ENCODE data around the gene MRO. TPM values are rescaled to one million over a fixed set of nuclear protein-coding genes. Genes with fewer than 3 reads are reported as not detected.
"Not testable (repeated sequence)": the region's sequence is repeated elsewhere in the genome, so short reads cannot be mapped to it uniquely, and the experiment has no call there.

The MRO gene
- polyA plus RNA-seq, 1 donor from 2014 or later: not detected

- Mint-ChIP-seq H3K36me3 (peaks cover 3% of the 10 kb centered on the region), H3K27ac (no peak overlapping the region), H3K27me3 (peaks cover 2% of the 10 kb centered on the region)
Measured at GRCh38 chr18:50848061-50848551, 28.3 kb upstream of the MRO start.

GRCh38 chr18:50847192-50847591 lies 27.4 kb upstream of the MRO start:
- no peaks in the 10 kb centered on the region for H3K9me3 Mint-ChIP-seq
- no peak overlapping the region for H3K4me3 Mint-ChIP-seq
- no peak overlapping the region for H3K27ac Mint-ChIP-seq
- H3K36me3 Mint-ChIP-seq: peaks cover 3% of the 10 kb centered on the region
- H3K4me1 Mint-ChIP-seq: peaks cover 0 to 2% (median 0%) of the 10 kb centered on the region in 3 donors
- H3K27me3 Mint-ChIP-seq: peaks cover 2% of the 10 kb centered on the region

More at GRCh38 chr18:50848061-50848551, 28.3 kb upstream of the MRO start:
- no peaks in the 10 kb centered on the region for H3K9me3 Mint-ChIP-seq
- peaks cover 0 to 2% (median 0%) of the 10 kb centered on the region in 3 donors for H3K4me1 Mint-ChIP-seq
- no peak overlapping the region for H3K4me3 Mint-ChIP-seq

DNA sequence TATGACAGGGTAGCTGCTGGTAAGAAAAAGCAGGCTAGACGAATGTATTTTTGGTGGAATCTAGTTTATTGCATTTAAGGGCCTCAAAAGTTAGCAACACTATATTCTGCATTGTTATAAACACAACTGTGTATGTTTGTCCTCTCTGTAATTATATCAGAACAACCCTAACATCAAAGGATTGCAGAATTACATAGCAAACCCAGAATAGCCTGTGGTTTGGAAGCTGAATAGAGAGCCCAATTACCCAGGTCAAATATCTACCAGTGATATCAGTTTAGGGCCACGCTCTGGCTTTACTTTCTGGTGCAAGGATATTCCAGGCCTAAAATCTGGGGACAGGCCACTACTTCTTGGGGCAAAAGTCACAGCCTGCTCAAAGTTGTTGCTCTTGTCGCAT lies 25.1 kb upstream of the MRO start:
- peaks cover 3% of the 10 kb centered on the region for H3K36me3 Mint-ChIP-seq
- H3K9me3 Mint-ChIP-seq: no peaks in the 10 kb centered on the region
- no peak overlapping the region for H3K27ac Mint-ChIP-seq
- H3K4me3 Mint-ChIP-seq: no peak overlapping the region
- peaks cover 0 to 2% (median 0%) of the 10 kb centered on the region in 3 donors for H3K4me1 Mint-ChIP-seq
- peaks cover 3% of the 10 kb centered on the region for H3K27me3 Mint-ChIP-seq

DNA sequence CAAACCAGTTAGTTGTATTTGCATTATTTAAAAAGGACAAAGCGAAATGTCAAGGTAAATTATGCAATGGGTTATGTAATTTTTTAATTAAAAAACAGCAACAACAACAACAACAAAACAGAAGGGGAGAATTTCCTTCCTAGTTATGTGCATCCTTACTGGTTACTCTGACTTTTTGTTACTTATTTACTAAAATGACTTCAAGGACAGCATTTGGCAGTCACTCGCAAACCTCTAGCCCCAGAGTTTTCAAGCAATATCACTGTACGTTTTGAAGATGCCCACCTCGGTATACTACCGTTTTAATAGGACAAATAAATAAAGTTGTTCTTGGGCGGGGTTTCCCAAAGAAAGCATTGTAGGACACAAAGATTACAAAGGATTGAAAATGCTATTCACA lies 24.7 kb upstream of the MRO start:
- Mint-ChIP-seq H3K9me3 (no peaks in the 10 kb centered on the region), H3K4me3 (no peak overlapping the region), H3K27ac (no peak overlapping the region), H3K4me1 (peaks cover 0 to 2% (median 0%) of the 10 kb centered on the region in 3 donors), H3K27me3 (peaks cover 3% of the 10 kb centered on the region), H3K36me3 (peaks cover 3% of the 10 kb centered on the region)

DNA sequence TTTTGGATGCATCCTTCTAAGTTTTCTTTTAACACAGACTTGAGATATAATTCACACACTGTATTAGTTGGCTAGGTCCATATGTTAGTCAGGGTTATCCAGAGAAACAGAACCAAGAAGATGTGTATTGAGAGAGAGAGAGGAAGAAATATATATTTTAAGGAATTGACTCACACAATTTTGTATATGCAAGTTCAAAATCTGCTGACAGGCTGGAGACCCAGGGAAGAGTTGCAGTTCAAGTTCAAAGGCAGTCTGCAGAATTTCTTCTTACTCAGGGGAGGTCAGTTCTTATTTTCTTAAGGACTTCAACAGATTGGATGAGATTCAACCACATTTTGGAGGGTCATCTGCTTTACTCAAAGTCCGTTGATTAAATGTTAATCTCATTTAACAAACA lies 23.0 kb upstream of the MRO start:
- no peaks in the 10 kb centered on the region for H3K9me3 Mint-ChIP-seq

GRCh38 chr18:50839996-50840395 lies 20.2 kb upstream of the MRO start:
- H3K9me3 Mint-ChIP-seq: no peaks in the 10 kb centered on the region
- H3K27ac Mint-ChIP-seq: no peak overlapping the region
- H3K4me3 Mint-ChIP-seq: no peak overlapping the region
- H3K4me1 Mint-ChIP-seq: peaks cover 7 to 17% (median 12%) of the 10 kb centered on the region in 3 donors
- H3K36me3 Mint-ChIP-seq: no peaks in the 10 kb centered on the region
- H3K27me3 Mint-ChIP-seq: peaks cover 1% of the 10 kb centered on the region

More for the DNA sequence above, 23.0 kb upstream of the MRO start:
- H3K4me3 Mint-ChIP-seq: no peak overlapping the region
- peaks cover 0 to 2% (median 0%) of the 10 kb centered on the region in 3 donors for H3K4me1 Mint-ChIP-seq
- peaks cover 3% of the 10 kb centered on the region for H3K36me3 Mint-ChIP-seq
- peaks cover 1% of the 10 kb centered on the region for H3K27me3 Mint-ChIP-seq
- no peak overlapping the region for H3K27ac Mint-ChIP-seq

DNA sequence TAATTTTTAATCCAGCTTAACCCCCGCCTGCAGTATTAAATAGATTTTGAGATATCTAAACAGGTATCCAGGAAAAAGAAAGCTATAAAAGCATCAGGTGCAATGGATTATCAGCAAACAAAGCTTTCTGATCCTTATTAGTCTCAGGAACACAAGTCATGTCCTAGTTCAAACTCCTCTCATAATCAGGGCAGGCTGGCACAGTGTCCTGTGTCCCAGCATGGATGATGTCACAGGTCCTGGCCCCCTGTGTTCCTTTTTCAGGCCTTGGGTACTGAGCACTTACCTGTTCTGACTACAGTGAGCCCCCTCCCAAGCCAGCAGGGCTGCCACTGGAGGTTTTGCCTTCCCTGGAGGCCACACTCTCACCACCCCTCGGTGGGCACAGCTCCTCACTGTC lies 19.5 kb upstream of the MRO start:
- peaks cover 7 to 17% (median 12%) of the 10 kb centered on the region in 3 donors for H3K4me1 Mint-ChIP-seq
- no peak overlapping the region for H3K27ac Mint-ChIP-seq
- H3K27me3 Mint-ChIP-seq: peaks cover 1% of the 10 kb centered on the region
- H3K36me3 Mint-ChIP-seq: no peaks in the 10 kb centered on the region
- H3K9me3 Mint-ChIP-seq: no peaks in the 10 kb centered on the region
- H3K4me3 Mint-ChIP-seq: no peak overlapping the region

DNA sequence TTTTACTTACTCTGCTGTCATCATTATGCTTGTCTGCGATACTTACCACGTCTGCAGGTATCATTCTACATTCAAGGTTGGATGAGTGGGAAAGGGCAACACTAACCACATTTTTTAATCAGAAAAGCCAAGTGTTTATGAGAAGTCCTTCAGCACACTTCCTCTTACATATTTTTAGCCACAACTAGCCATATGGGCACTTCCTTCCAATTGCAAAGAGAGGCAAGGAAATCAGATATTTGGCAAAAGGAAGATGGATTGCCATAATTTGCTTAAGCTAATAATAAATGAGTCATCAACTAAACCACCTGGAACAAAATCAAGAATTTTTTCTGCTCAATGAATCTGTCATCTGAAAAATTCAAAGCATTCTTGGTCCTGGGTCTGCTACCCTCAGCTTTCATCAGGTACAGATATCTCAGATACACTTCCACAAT lies 16.7 kb upstream of the MRO start:
- Mint-ChIP-seq H3K4me1 (peaks cover 17 to 25% (median 18%) of the 10 kb centered on the region in 3 donors), H3K36me3 (no peaks in the 10 kb centered on the region), H3K4me3 (peak overlapping the region in 2 of 4 donors; percentile 15 to 53), H3K27ac (no peak overlapping the region), H3K27me3 (peaks cover 1% of the 10 kb centered on the region), H3K9me3 (no peaks in the 10 kb centered on the region)

DNA sequence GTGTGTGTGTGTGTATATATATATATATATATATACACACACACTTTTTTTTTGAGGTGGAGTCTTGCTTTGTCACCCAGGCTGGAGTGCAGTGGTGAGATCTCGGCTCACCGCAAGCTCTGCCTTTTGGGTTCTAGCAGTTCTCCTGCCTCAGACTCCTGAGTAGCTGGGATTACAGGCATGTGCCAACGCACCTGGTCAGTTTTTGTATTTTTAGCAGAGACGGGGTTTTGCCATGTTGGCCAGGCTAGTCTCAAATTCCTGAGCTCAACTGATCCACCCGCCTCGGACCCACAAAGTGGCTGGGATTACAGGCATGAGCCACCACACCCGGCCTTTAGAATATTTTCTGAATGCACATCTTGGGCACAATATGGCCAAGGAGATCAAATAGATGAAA lies 13.7 kb upstream of the MRO start:
- not testable (repeated sequence) for H3K9me3 Mint-ChIP-seq, H3K4me3 Mint-ChIP-seq, H3K27me3 Mint-ChIP-seq, H3K36me3 Mint-ChIP-seq, H3K27ac Mint-ChIP-seq
- peaks cover 20 to 29% (median 22%) of the 10 kb centered on the region in 3 donors for H3K4me1 Mint-ChIP-seq

GRCh38 chr18:50832754-50833153 lies 12.9 kb upstream of the MRO start:
- H3K9me3 Mint-ChIP-seq: no peaks in the 10 kb centered on the region
- H3K4me1 Mint-ChIP-seq: peaks cover 20 to 29% (median 22%) of the 10 kb centered on the region in 3 donors
- H3K27ac Mint-ChIP-seq: peak overlapping the region in 1 of 3 donors; percentile 54
- no peaks in the 10 kb centered on the region for H3K27me3 Mint-ChIP-seq
- H3K36me3 Mint-ChIP-seq: no peaks in the 10 kb centered on the region
- H3K4me3 Mint-ChIP-seq: peak overlapping the region in 3 of 4 donors; percentile 51 to 91 (median 58)

DNA sequence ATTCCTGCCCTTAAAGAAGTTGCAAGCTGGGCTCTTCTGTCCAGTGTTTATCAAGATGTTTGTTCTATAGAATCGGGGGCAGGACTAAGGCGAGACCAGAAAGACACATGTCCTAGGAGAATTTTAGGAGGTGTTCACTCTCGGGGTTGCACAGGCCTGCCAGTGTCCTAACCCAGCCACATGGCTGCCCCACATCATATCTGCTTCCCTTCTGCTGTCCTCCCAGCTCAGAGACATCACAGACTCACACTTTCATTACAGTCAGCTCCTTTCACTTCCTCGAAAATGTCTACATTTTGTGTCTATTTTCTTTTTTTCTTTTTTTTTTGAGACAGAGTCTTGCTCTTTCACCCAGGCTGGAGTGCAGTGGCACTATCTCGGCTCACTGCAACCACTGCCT lies 10.7 kb upstream of the MRO start:
- Mint-ChIP-seq H3K27ac (peak overlapping the region in 1 of 3 donors; percentile 55), H3K9me3 (no peaks in the 10 kb centered on the region), H3K4me1 (peaks cover 8 to 16% (median 16%) of the 10 kb centered on the region in 3 donors), H3K36me3 (no peaks in the 10 kb centered on the region), H3K4me3 (peak overlapping the region in 2 of 4 donors; percentile 10 to 49), H3K27me3 (no peaks in the 10 kb centered on the region)

DNA sequence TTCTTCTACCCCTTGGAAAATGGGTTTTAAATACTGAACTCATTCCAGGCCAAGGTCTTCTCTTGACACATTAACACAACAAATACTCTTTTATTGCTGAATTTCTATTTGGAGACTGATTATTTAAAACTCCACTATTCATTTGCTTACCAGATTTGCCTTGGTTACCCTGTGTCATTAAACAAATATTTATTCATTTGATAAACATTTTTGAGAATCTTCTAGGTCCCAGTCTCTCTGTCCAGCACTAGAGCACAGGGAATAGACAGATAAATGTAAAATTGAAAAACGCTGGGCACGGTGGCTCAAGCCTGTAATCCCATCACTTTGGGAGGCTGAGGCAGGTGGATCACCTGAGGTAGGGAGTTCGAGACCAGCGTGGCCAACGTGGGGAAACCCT lies 9.8 kb upstream of the MRO start:
- Mint-ChIP-seq H3K4me3 (no peak overlapping the region), H3K27ac (no peak overlapping the region), H3K4me1 (peaks cover 8 to 16% (median 12%) of the 10 kb centered on the region in 3 donors), H3K36me3 (no peaks in the 10 kb centered on the region), H3K27me3 (no peaks in the 10 kb centered on the region), H3K9me3 (no peaks in the 10 kb centered on the region)

DNA sequence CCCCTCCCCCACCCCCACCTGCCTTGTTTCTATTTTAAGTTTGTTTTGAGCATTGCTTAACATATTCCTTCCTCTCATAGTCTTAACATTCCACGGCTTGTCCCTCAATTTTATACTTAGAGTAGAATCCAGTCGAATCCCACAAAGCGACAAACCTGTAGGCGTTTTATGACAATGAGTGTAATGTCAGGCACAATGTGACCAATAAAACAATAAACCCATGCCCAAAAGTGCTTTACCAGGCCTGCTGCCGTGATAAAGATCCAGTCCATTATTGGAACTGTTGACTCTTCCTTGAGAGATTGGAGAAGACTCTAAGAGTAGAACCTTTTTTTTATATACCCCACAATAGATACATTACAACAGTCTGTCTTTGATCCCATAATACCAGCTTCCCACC lies 6.2 kb upstream of the MRO start:
- H3K27me3 Mint-ChIP-seq: no peaks in the 10 kb centered on the region
- H3K4me3 Mint-ChIP-seq: no peak overlapping the region
- H3K4me1 Mint-ChIP-seq: peaks cover 4 to 6% (median 4%) of the 10 kb centered on the region in 3 donors
- H3K27ac Mint-ChIP-seq: no peak overlapping the region
- no peaks in the 10 kb centered on the region for H3K9me3 Mint-ChIP-seq
- no peaks in the 10 kb centered on the region for H3K36me3 Mint-ChIP-seq

DNA sequence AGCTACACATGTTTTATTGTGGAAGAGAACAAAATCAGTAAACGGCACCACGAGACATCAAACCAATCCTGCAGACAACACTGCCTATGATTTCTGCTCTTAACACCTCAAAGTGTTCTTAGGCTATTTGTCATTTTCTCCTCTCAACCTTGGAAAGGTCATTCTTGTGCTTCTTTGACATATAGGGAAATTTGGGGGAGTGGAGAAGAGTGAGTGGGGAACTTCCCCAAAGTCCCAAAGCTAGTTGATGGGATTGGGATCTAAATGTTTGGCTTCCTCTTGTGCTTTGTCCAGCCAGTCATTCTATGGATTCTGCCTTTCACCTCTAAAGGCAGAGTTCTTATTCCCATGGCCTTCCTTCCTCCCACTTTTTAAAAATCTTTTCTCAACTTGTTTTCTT lies 5.8 kb upstream of the MRO start:
- no peaks in the 10 kb centered on the region for H3K36me3 Mint-ChIP-seq
- H3K4me3 Mint-ChIP-seq: no peak overlapping the region
- peaks cover 3 to 6% (median 3%) of the 10 kb centered on the region in 3 donors for H3K4me1 Mint-ChIP-seq
- no peaks in the 10 kb centered on the region for H3K27me3 Mint-ChIP-seq
- H3K27ac Mint-ChIP-seq: no peak overlapping the region
- no peaks in the 10 kb centered on the region for H3K9me3 Mint-ChIP-seq

- H3K36me3 Mint-ChIP-seq: no peaks in the 10 kb centered on the region
- H3K27me3 Mint-ChIP-seq: no peaks in the 10 kb centered on the region
- peaks cover 0 to 3% (median 0%) of the 10 kb centered on the region in 3 donors for H3K4me1 Mint-ChIP-seq
Measured at GRCh38 chr18:50822756-50823155, 2.9 kb upstream of the MRO start.

GRCh38 chr18:50820901-50821520 lies 1.2 kb upstream of the MRO start:
- no peaks in the 10 kb centered on the region for H3K9me3 Mint-ChIP-seq
- no peaks in the 10 kb centered on the region for H3K27me3 Mint-ChIP-seq
- no peak overlapping the region for H3K27ac Mint-ChIP-seq
- peaks cover 5 to 13% (median 6%) of the 10 kb centered on the region in 3 donors for H3K4me1 Mint-ChIP-seq
- no peaks in the 10 kb centered on the region for H3K36me3 Mint-ChIP-seq
- no peak overlapping the region for H3K4me3 Mint-ChIP-seq

More at GRCh38 chr18:50822756-50823155, 2.9 kb upstream of the MRO start:
- Mint-ChIP-seq H3K27ac (no peak overlapping the region), H3K4me3 (no peak overlapping the region), H3K9me3 (no peaks in the 10 kb centered on the region)
